GM19193 (cell line): ENCODE data around the gene OXT.

ENCODE experiments used
- POLR2A ChIP-seq: IDR thresholded peaks from 4 replicates; pipeline ENCODE4 v1.6.1; 2011; ENCODE audit not compliant: insufficient read depth, insufficient read length; ENCODE audit errors: extremely low read depth

Gene OXT

GRCh38 chr20:3071610-3072529 is at the start of gene OXT:
OXT (plus strand) TSS chr20:3071620; CDS start chr20:3071656, 36 bp downstream.
- no peak for TF ChIP-seq POLR2A

- no peak for TF ChIP-seq POLR2A
Measured at GRCh38 chr20:3021777-3022176, 49.6 kb upstream of the OXT start.

- TF ChIP-seq POLR2A, result no peak
Measured at GRCh38 chr20:3027987-3028386, 43.4 kb upstream of the OXT start.

GRCh38 chr20:3031524-3032147 is 39.8 kb upstream of the OXT start:
- no peak for TF ChIP-seq POLR2A

- TF ChIP-seq POLR2A, result no peak
Measured at GRCh38 chr20:3032624-3033023, 38.8 kb upstream of the OXT start.

GRCh38 chr20:3037654-3038053 is 33.8 kb upstream of the OXT start:
- TF ChIP-seq POLR2A, result no peak

GRCh38 chr20:3038454-3038853 is 33.0 kb upstream of the OXT start:
- TF ChIP-seq POLR2A, result no peak

- no peak for TF ChIP-seq POLR2A
Measured at GRCh38 chr20:3039426-3039825, 32.0 kb upstream of the OXT start.

GRCh38 chr20:3040086-3040485 is 31.3 kb upstream of the OXT start:
- no peak for TF ChIP-seq POLR2A

GRCh38 chr20:3041854-3042409 is 29.5 kb upstream of the OXT start:
- TF ChIP-seq POLR2A, result no peak

GRCh38 chr20:3042625-3043024 is 28.8 kb upstream of the OXT start:
- no peak for TF ChIP-seq POLR2A

- TF ChIP-seq POLR2A, result no peak
Measured at GRCh38 chr20:3043322-3043721, 28.1 kb upstream of the OXT start, which contains the start of gene GNRH2. GNRH2 (plus strand) TSS chr20:3043622; CDS start chr20:3044415, 793 bp downstream.

GRCh38 chr20:3044336-3044965 is 27.0 kb upstream of the OXT start:
- TF ChIP-seq POLR2A, result no peak

GRCh38 chr20:3045042-3045815 is 26.2 kb upstream of the OXT start:
- TF ChIP-seq POLR2A, result no peak
